Activated naive CD8-positive, alpha-beta T cell treated with anti-CD3 and anti-CD28 coated beads, Interleukin-2, amount 50 U/mL, for 24 hours (primary cell): Measurements from ENCODE around the gene GPR132.
"Not testable (repeated sequence)": the region's sequence is repeated elsewhere in the genome, so short reads cannot be mapped to it uniquely, and the experiment has no call there.

Experiments used
- ATAC-seq: fragments of 150-1000 bp; cut with Tn5 transposase; one replicate; pipeline ENCODE4 v1.10.0; 2021
- DNase-seq: peaks from one replicate; pipeline ENCODE4 v3.0.0; 2021
- H3K27ac Mint-ChIP-seq: one replicate; pipeline ENCODE4 v1.8.0; 2021; ENCODE audit warnings: mild to moderate bottlenecking, mixed read lengths
- H3K27me3 Mint-ChIP-seq: one replicate; pipeline ENCODE4 v1.8.0; 2021; ENCODE audit warnings: mixed read lengths
- H3K36me3 Mint-ChIP-seq: one replicate; pipeline ENCODE4 v1.8.0; 2021; ENCODE audit warnings: low read depth, mixed read lengths
- H3K4me1 Mint-ChIP-seq: one replicate; pipeline ENCODE4 v1.8.0; 2021; ENCODE audit warnings: mixed read lengths
- H3K4me3 Mint-ChIP-seq: one replicate; pipeline ENCODE4 v1.8.0; 2021; ENCODE audit warnings: mild to moderate bottlenecking, moderate library complexity, mixed read lengths
- H3K9me3 Mint-ChIP-seq: one replicate; pipeline ENCODE4 v1.8.0; 2021; ENCODE audit warnings: mixed read lengths

The GPR132 gene

DNA sequence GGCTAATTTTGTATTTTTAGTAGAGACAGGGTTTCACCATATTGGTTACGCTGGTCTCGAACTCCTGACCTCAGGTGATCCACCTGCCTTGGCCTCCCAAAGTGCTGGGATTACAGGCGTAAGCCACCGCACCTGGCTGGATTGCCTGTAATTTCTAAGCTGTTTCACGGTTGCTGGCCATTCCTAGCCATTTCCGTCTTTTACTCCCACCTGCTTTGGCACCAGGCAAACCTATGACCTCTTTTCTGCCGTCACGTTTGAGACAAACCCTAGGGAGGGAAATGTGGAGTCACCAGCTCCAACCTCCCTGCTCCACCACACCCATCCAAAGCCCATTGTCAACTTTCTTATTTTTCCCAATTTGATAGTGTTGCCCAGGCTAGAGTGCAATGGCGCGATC is 1.2 kb downstream of the GPR132 start:
- Mint-ChIP-seq H3K9me3 (no peaks in the 10 kb centered on the region), H3K27ac (peak overlapping the region; percentile 84), H3K4me1 (peaks cover 92% of the 10 kb centered on the region), H3K27me3 (no peaks in the 10 kb centered on the region), H3K36me3 (peaks cover 19% of the 10 kb centered on the region), H3K4me3 (peak overlapping the region; percentile 87)
- DNase-seq (no peak), ATAC-seq (no peak)

DNA sequence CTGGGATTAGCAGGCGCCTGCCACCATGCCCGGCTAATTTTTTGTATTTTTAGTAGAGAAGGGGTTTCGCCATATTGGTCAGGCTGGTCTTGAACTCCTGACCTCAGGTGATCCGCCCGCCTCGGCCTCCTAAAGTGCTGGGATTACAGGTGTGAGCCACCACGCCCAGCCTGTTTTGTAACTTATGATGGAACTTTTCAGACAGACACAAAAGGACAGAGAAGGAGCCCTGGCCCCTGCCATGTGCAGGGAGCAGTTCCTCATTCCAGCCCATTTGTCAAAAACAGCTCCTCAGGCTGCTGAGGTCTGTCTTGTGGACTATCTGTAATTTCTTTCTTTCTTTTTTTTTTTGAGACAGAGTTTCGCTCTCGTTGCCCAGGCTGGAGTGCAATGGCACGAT is 1.7 kb downstream of the GPR132 start:
- H3K9me3 Mint-ChIP-seq, ATAC-seq, DNase-seq, H3K27me3 Mint-ChIP-seq: not testable (repeated sequence)
- H3K4me3 Mint-ChIP-seq, result peak overlapping the region; percentile 87
- H3K4me1 Mint-ChIP-seq, result peaks cover 90% of the 10 kb centered on the region
- peak overlapping the region; percentile 70 for H3K27ac Mint-ChIP-seq
- peaks cover 19% of the 10 kb centered on the region for H3K36me3 Mint-ChIP-seq

DNA sequence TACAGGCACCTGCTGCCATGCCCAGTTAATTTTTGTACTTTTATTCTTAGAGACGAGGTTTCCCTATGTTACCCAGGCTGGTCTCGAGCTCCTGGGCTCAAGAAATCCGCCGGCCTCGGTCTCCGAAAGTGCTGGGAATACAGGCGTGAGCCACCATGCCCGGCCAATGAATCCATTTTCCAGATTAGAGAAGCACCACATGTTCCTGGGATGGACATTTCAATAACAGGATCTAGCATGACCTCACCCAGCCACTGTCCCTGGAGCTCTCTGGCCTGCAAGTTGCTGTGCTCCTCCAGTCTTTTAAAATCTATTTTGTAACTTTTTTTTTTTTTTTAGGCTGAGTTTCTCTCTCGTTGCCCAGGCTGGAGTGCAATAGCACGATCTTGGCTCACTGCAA is 2.2 kb downstream of the GPR132 start:
- H3K27me3 Mint-ChIP-seq, result no peaks in the 10 kb centered on the region
- H3K36me3 Mint-ChIP-seq, result peaks cover 23% of the 10 kb centered on the region
- DNase-seq, result no peak
- no peaks in the 10 kb centered on the region for H3K9me3 Mint-ChIP-seq
- H3K27ac Mint-ChIP-seq, result peak overlapping the region; percentile 60
- H3K4me1 Mint-ChIP-seq, result peaks cover 90% of the 10 kb centered on the region
- peak overlapping the region; percentile 87 for H3K4me3 Mint-ChIP-seq
- ATAC-seq, result no peak

DNA sequence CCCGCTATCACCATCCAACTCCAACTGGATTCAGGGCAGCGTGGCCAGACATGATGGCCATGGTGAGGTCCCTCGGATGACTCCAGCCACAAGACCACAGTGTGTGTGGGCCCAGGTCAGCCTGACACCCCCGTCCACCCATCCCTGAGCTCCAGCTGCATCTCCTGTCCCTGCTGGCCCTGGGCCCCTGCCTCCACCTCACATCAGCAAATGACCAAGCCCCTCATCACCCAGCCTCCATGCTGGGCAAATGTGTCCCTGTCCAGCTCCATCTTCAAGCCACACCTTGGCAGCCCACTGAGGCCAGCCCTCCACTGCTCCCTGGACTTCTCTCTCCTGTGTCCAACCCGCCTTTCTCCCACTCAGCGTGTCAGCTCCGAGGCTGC is 3.2 kb downstream of the GPR132 start:
- ATAC-seq (no peak), DNase-seq (no peak)
- no peaks in the 10 kb centered on the region for H3K9me3 Mint-ChIP-seq
- H3K36me3 Mint-ChIP-seq, result peaks cover 25% of the 10 kb centered on the region
- peak overlapping the region; percentile 84 for H3K27ac Mint-ChIP-seq
- peaks cover 84% of the 10 kb centered on the region for H3K4me1 Mint-ChIP-seq
- no peaks in the 10 kb centered on the region for H3K27me3 Mint-ChIP-seq
- H3K4me3 Mint-ChIP-seq, result peak overlapping the region; percentile 87

DNA sequence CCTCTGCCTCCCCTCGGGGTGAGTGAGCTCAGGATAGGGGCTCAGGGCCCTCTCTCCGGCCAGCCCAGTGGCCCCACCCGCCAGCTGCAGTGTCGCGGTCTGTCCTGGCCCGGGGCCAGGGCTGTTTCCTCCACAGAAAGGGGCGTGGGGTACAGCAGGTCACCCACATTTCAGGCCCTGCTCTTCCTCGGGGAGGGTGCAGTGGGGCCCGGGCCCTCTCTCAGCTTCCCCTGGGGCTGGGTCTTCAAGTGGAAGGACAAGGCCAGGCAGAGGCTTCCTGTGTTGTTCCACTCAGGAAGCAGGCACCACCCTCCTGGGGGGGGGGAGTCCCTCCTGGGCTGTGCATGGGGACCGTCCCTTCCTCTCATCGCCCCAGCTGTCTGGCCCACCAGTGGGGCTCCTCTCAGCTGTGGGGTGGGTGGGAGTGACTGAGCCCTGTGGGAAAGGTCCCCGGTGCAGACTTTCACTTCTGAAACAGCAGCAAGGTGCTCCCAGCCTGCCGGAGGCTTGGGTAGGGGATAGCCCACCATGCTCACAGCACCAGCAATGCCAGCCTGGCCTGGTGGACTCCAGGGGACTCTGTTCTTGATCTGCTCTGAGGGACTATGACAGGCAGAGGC is 3.7 kb downstream of the GPR132 start:
- Mint-ChIP-seq H3K9me3 (no peaks in the 10 kb centered on the region), H3K27ac (peak overlapping the region; percentile 84), H3K4me3 (peak overlapping the region; percentile 87), H3K36me3 (peaks cover 28% of the 10 kb centered on the region), H3K27me3 (no peaks in the 10 kb centered on the region), H3K4me1 (peaks cover 80% of the 10 kb centered on the region)
- DNase-seq (peak; percentile 80), ATAC-seq (peak; percentile 51)

DNA sequence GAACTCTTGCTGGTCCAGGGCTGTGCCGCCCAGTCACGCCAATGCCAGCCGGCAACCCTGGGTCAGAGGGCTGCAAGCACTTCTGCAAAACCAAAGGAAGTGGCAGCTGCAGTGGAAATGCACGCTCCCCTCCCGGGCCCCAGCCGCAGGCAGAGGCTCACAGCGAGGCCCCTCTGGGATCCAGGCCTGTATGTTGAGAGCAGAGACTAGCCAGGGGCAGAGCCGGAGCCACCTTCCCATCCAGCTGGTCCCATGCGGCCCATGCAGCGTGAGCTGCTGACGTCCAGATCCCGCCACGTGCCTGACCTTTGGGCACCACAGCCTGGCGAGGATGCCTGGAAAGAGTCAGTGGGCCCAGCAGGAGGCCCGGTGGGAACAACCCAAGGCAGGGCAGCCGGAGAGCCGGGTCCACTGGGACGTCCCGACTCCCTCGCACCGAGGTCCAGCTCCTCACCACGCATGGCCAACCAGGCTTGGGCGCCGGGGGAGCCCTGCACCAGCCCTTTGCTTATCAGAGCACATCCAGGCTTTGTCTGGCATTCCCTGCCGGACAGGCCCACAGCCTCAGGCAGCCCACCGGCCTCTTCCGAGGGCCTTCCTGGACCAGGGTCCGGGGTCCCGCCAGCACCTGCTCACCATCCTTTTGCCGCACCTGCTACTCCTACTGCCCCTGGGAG is 4.3 kb downstream of the GPR132 start:
- Mint-ChIP-seq H3K36me3 (peaks cover 28% of the 10 kb centered on the region), H3K27ac (peak overlapping the region; percentile 84), H3K4me3 (peak overlapping the region; percentile 87), H3K27me3 (no peaks in the 10 kb centered on the region), H3K9me3 (no peaks in the 10 kb centered on the region), H3K4me1 (peaks cover 74% of the 10 kb centered on the region)
- ATAC-seq (no peak), DNase-seq (peak; percentile 60)

DNA sequence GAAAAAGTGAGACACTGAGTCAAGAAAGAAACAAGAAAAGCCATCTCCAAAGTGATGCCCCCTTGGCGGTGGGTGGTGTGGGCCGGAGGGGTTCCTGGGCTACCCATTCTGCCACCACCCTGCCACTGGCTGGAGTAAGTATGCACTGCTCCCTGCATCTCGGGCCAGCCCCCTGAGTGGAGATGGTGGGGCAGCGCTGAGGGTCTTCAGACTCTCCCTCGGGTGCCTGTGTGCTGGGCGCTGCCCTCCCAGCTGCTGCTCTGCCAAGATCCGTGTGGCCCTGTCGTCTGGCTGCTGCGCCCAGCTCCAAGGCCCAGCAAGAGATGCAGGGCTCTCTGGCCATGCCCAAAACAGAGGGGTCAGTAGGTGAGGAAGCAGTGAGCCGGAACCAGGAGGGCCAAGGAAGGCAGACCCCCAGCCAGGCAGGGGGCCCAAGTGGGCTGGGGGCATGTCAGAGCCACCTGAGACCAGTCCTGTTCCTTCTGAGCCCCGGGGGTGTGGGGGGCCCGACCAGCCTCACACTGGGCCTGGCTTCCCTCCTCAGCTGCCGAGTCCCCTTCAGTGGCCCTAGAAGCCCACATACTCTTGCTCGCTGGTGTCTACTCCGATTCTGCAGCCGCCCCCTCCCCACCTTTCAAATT is 5.2 kb downstream of the GPR132 start:
- H3K36me3 Mint-ChIP-seq, result peaks cover 32% of the 10 kb centered on the region
- peak overlapping the region; percentile 87 for H3K4me3 Mint-ChIP-seq
- no peak for ATAC-seq
- H3K9me3 Mint-ChIP-seq, result no peaks in the 10 kb centered on the region
- H3K27me3 Mint-ChIP-seq, result no peaks in the 10 kb centered on the region
- no peak for DNase-seq
- H3K4me1 Mint-ChIP-seq, result peaks cover 69% of the 10 kb centered on the region
- H3K27ac Mint-ChIP-seq, result peak overlapping the region; percentile 84

DNA sequence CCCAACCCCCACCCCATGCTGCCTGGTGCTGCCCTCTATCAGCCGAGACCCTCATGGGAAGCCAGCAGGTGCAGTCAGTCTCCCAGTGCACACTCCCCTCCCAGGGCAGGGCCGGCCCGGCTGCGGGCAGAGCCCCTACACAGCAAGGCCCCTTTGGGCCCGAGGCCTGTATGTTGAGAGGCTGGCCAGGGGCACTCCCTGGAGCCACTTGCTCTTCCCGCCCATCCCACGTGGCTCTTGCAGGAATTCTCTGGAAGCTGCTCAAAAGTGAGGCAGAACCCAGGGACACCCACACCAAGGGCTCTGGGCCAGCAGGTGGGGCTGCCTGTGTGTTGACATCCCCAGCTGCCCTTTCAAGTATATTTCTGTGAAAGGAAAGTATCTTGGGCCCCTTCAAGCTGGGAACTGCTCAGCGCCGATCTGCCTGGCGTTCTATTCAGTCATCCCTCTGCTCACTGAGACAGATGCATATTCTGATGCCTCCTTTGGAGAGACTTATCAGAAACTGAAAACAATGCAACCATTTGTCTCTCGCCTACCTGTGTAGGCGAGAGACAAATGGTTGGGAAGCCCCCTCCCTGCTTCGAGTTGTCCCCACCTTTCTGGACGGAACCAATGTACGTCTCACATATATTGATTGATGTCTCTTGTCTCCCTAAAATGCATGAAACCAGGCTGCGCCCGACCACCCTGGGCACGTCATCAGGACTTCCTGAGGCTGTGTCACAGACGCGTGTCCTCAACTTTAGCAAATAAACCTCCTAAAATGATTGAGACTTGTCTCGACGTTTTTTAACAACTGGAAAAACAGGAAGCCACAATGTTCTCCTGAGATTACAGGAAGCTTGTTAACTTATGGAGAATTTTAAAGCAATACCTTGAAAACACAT is 6.0 kb downstream of the GPR132 start:
- ATAC-seq (peak; percentile 58), DNase-seq (peak; percentile 63)
- Mint-ChIP-seq H3K27me3 (no peaks in the 10 kb centered on the region), H3K36me3 (peaks cover 30% of the 10 kb centered on the region), H3K4me1 (peaks cover 63% of the 10 kb centered on the region), H3K27ac (peak overlapping the region; percentile 84), H3K9me3 (no peaks in the 10 kb centered on the region), H3K4me3 (peak overlapping the region; percentile 49)

DNA sequence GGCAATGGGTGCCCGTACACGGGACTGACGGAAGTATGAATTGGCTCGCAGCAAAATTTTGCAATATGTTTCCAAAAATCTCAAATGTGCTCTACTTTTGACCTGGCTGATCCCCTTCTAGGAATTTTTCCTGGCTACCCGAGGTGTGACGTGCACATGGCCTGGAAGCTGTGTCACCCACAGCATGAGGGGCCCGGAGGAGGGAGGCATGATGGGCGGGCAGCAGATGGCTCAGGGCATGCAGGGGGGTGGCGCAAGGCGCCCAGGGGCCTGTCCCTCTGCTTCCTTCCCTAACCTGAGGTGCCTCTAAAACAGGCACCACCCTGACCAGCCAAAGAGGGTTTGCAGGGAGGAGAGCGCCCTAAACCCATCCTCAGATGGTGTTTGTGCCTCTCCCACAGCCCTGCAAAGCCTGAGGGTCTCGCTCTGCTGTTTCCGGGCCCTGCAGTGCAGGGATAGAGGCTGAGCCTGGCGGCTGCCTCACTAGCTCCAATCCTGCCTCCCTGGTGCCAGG is 6.7 kb downstream of the GPR132 start:
- Mint-ChIP-seq H3K27ac (peak overlapping the region; percentile 84), H3K36me3 (peaks cover 31% of the 10 kb centered on the region), H3K9me3 (no peaks in the 10 kb centered on the region), H3K27me3 (no peaks in the 10 kb centered on the region), H3K4me3 (no peak overlapping the region), H3K4me1 (peaks cover 56% of the 10 kb centered on the region)
- DNase-seq (no peak), ATAC-seq (no peak)

DNA sequence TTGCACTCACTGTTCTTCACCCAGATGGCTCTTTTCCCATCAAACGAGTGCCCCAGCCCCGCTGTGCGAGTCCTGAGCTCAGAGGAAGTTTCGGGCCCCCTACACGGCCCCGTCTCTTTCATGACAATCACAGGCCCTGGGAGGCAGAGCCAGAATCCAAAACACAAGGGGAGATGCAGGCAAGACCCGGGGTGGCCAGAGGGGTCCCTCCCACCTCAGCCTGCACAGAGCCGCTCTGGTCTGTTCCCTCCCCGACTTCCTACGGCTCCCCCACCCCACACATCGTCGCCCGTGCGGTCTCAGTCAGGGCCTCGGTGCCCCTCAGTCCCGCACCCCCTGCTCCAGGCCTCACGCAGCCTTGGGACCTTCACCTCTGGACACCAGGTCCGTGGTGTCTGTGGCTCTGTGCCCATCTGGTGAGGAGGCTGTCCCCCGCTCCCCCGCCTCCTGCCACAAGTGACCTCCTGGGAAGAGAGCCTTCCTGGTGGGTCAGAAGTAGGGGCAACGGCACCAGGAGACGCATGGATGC is 8.9 kb downstream of the GPR132 start:
- H3K36me3 Mint-ChIP-seq, result peaks cover 40% of the 10 kb centered on the region

DNA sequence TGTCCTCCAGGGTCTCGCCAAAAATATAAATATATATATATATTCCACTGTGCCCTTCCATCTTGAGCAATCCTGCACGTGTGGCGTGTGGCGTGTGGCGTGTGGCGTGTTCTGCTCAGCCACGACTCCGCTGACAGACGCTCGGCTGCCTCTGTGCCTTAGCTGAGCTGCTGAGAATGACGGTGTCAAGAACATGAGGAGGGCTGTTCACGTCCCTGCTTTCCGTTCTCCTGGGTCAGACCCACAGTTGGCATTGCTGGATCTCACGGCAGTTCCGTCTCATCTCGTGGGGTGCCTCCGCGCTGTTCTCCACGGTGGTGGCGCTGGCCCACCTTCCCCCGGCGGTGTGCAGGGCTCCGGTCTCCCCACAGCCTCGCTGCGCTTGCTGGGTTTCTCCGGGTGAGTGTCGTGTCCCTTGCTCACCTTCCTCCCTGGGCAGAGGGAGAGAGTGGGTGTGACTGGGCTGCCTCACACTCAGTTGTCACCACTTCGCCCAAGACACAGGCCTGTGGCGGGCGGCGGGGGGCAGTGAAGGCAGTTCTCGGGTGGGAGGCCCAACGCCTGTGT is 9.4 kb downstream of the GPR132 start:
- Mint-ChIP-seq H3K4me1 (peaks cover 31% of the 10 kb centered on the region), H3K9me3 (no peaks in the 10 kb centered on the region), H3K27ac (no peak overlapping the region), H3K27me3 (no peaks in the 10 kb centered on the region), H3K4me3 (no peak overlapping the region), H3K36me3 (peaks cover 43% of the 10 kb centered on the region)
- DNase-seq (no peak), ATAC-seq (no peak)

More for the DNA sequence above, 8.9 kb downstream of the GPR132 start:
- no peak overlapping the region for H3K27ac Mint-ChIP-seq
- H3K4me1 Mint-ChIP-seq, result peaks cover 37% of the 10 kb centered on the region
- ATAC-seq (no peak), DNase-seq (no peak)
- H3K4me3 Mint-ChIP-seq, result no peak overlapping the region
- H3K9me3 Mint-ChIP-seq, result no peaks in the 10 kb centered on the region
- H3K27me3 Mint-ChIP-seq, result no peaks in the 10 kb centered on the region

DNA sequence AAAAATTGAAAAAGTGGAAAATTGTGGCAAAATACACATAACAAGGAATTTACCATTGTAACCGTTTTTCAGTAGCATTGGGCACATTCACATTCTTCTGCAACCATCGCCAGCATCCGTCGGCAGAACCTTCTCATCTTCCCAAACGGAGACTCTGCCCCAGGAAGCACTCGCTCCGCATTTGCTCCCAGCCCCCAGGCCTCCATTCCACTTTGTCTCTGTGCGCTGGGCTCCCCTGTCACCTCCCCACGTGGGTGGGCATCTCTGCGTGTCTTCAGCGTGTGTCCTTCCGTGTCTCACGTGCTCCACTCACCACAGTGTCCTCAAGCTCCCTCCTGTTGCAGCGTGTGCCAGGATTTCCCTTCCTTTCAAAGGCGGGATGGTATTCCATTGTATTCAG is 9.9 kb downstream of the GPR132 start:
- H3K4me1 Mint-ChIP-seq, result peaks cover 26% of the 10 kb centered on the region
- no peaks in the 10 kb centered on the region for H3K27me3 Mint-ChIP-seq
- ATAC-seq (no peak), DNase-seq (no peak)
- H3K4me3 Mint-ChIP-seq, result no peak overlapping the region
- peaks cover 42% of the 10 kb centered on the region for H3K36me3 Mint-ChIP-seq
- H3K27ac Mint-ChIP-seq, result no peak overlapping the region
- H3K9me3 Mint-ChIP-seq, result no peaks in the 10 kb centered on the region

DNA sequence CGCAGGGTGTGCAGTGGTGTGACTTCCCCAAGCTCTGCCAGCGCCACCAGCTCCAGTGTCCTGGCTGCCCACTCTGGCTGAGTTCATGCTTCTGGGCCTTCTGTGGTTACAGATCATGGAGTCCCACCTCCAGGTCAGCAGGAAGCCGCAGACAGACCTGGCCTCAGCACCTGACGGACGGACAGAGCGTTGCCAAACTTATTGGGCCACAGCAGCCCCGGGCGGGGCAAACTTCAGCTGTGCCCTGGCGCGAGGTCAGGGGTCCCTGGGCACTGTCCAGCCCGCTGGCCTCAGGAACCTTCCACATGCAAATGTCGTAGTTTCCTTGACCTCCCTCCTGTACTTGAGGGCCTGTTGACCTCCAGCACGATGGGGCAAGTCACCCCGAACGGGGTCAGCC is 11.2 kb downstream of the GPR132 start:
- no peaks in the 10 kb centered on the region for H3K9me3 Mint-ChIP-seq
- H3K4me1 Mint-ChIP-seq, result peaks cover 13% of the 10 kb centered on the region
- DNase-seq (no peak), ATAC-seq (no peak)
- peak overlapping the region; percentile 39 for H3K27ac Mint-ChIP-seq
- no peaks in the 10 kb centered on the region for H3K27me3 Mint-ChIP-seq
- H3K36me3 Mint-ChIP-seq, result peaks cover 41% of the 10 kb centered on the region
- no peak overlapping the region for H3K4me3 Mint-ChIP-seq

DNA sequence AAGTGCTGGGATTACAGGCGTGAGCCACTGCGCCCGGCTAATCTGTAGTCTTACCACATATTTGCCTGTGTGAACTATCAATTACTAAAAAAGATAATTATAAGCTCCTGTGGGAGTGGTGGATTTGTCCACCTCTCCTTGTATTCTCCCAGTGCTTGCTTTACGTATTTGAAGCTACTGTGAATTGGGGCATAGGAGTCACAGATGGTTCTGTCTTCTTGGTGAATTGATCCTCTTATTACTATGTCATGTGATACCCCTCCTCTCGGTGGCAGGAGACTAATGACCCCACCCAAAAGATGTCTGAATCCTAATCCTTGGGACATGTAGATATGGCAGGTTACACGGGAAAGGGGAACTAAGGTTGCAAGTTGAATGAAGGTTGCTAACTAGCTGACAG is 11.8 kb downstream of the GPR132 start:
- no peak for ATAC-seq
- H3K9me3 Mint-ChIP-seq, result no peaks in the 10 kb centered on the region

More for the DNA sequence above, 11.8 kb downstream of the GPR132 start:
- peaks cover 9% of the 10 kb centered on the region for H3K4me1 Mint-ChIP-seq
- peak overlapping the region; percentile 39 for H3K27ac Mint-ChIP-seq
- H3K27me3 Mint-ChIP-seq, result no peaks in the 10 kb centered on the region
- H3K36me3 Mint-ChIP-seq, result peaks cover 41% of the 10 kb centered on the region
- DNase-seq, result no peak
- no peak overlapping the region for H3K4me3 Mint-ChIP-seq
